ENCODE data around the gene PPP4R2.

- TF ChIP-seq CTCF (IDR thresholded peaks at IDR 0.05) (no peak), POLR2A (IDR thresholded peaks at IDR 0.05) (no peak)
These were observed 47.6 kb upstream of the PPP4R2 start for GRCh38 chr3:72949016-72949415.
